Memory B cell (primary cell): ENCODE measurements around the gene FAM185A.
A peak's percentile ranks its signal among the peaks of the same experiment; 100 is the strongest.
"Not testable (repeated sequence)": the region's sequence is repeated elsewhere in the genome, so short reads cannot be mapped to it uniquely, and the experiment has no call there.

Source experiments
- ATAC-seq: fragments of 150-1000 bp; cut with Tn5 transposase; 2 replicates; pipeline ENCODE4 v1.10.0; 2021; ENCODE audit warnings: low read depth, mild to moderate bottlenecking, moderate library complexity
- DNase-seq, 2 donors: peaks; one replicate each; pipeline ENCODE4 v3.0.0; 2022; ENCODE audit warnings: low spot score in 2 of 2
- H3K27ac Mint-ChIP-seq: one replicate; pipeline ENCODE4 v1.8.0; 2022; ENCODE audit warnings: mild to moderate bottlenecking, moderate library complexity, mixed read lengths
- H3K27me3 Mint-ChIP-seq: one replicate; pipeline ENCODE4 v1.8.0; 2022; ENCODE audit warnings: mixed read lengths
- H3K36me3 Mint-ChIP-seq: one replicate; pipeline ENCODE4 v1.8.0; 2022; ENCODE audit warnings: mild to moderate bottlenecking, mixed read lengths
- H3K4me1 Mint-ChIP-seq: one replicate; pipeline ENCODE4 v1.8.0; 2022; ENCODE audit warnings: mixed read lengths
- H3K4me3 Mint-ChIP-seq: one replicate; pipeline ENCODE4 v1.8.0; 2022; ENCODE audit warnings: mild to moderate bottlenecking, moderate library complexity, mixed read lengths
- H3K9me3 Mint-ChIP-seq: one replicate; pipeline ENCODE4 v1.8.0; 2022; ENCODE audit warnings: mixed read lengths

The FAM185A gene

GRCh38 chr7:102758227-102758626 is 9.4 kb downstream of the FAM185A start:
- H3K4me1 Mint-ChIP-seq, DNase-seq, H3K36me3 Mint-ChIP-seq, H3K27ac Mint-ChIP-seq, H3K4me3 Mint-ChIP-seq, H3K9me3 Mint-ChIP-seq, H3K27me3 Mint-ChIP-seq: not testable (repeated sequence)
- ATAC-seq: peak; percentile 27

- not testable (repeated sequence) for H3K4me1 Mint-ChIP-seq, H3K27me3 Mint-ChIP-seq, H3K36me3 Mint-ChIP-seq, DNase-seq, H3K27ac Mint-ChIP-seq, H3K9me3 Mint-ChIP-seq, H3K4me3 Mint-ChIP-seq, ATAC-seq
These were observed 11.1 kb downstream of the FAM185A start for GRCh38 chr7:102759934-102760333.

GRCh38 chr7:102761234-102761633 is 12.4 kb downstream of the FAM185A start:
- H3K4me3 Mint-ChIP-seq, H3K9me3 Mint-ChIP-seq, DNase-seq, ATAC-seq, H3K27me3 Mint-ChIP-seq, H3K36me3 Mint-ChIP-seq, H3K27ac Mint-ChIP-seq, H3K4me1 Mint-ChIP-seq: not testable (repeated sequence)

GRCh38 chr7:102763295-102763905 is 14.6 kb downstream of the FAM185A start:
- not testable (repeated sequence) for H3K4me3 Mint-ChIP-seq, H3K27ac Mint-ChIP-seq, DNase-seq, H3K36me3 Mint-ChIP-seq, H3K4me1 Mint-ChIP-seq, H3K9me3 Mint-ChIP-seq, H3K27me3 Mint-ChIP-seq, ATAC-seq

GRCh38 chr7:102769657-102770192 is 20.9 kb downstream of the FAM185A start:
- DNase-seq, H3K9me3 Mint-ChIP-seq, H3K36me3 Mint-ChIP-seq, H3K4me3 Mint-ChIP-seq, H3K27me3 Mint-ChIP-seq, ATAC-seq, H3K4me1 Mint-ChIP-seq, H3K27ac Mint-ChIP-seq: not testable (repeated sequence)

- DNase-seq (peak in 1 of 2 donors; percentile 10), ATAC-seq (peak; percentile 89)
- not testable (repeated sequence) for H3K36me3 Mint-ChIP-seq, H3K27me3 Mint-ChIP-seq, H3K4me1 Mint-ChIP-seq, H3K27ac Mint-ChIP-seq, H3K9me3 Mint-ChIP-seq, H3K4me3 Mint-ChIP-seq
These were observed 21.7 kb downstream of the FAM185A start for GRCh38 chr7:102770467-102770866.

GRCh38 chr7:102776217-102776616 is 27.4 kb downstream of the FAM185A start:
- not testable (repeated sequence) for H3K4me3 Mint-ChIP-seq, H3K27ac Mint-ChIP-seq, H3K4me1 Mint-ChIP-seq, H3K9me3 Mint-ChIP-seq, H3K36me3 Mint-ChIP-seq, H3K27me3 Mint-ChIP-seq, DNase-seq
- peak; percentile 46 for ATAC-seq

GRCh38 chr7:102778663-102779062 is 29.9 kb downstream of the FAM185A start:
- not testable (repeated sequence) for DNase-seq, H3K27me3 Mint-ChIP-seq, H3K4me1 Mint-ChIP-seq, H3K9me3 Mint-ChIP-seq, H3K4me3 Mint-ChIP-seq, ATAC-seq, H3K36me3 Mint-ChIP-seq, H3K27ac Mint-ChIP-seq

- not testable (repeated sequence) for H3K27me3 Mint-ChIP-seq, H3K9me3 Mint-ChIP-seq, DNase-seq, H3K4me1 Mint-ChIP-seq, ATAC-seq, H3K27ac Mint-ChIP-seq, H3K36me3 Mint-ChIP-seq, H3K4me3 Mint-ChIP-seq
These were observed 32.1 kb downstream of the FAM185A start for GRCh38 chr7:102780926-102781325.

- not testable (repeated sequence) for H3K27me3 Mint-ChIP-seq, H3K9me3 Mint-ChIP-seq, H3K36me3 Mint-ChIP-seq, H3K4me3 Mint-ChIP-seq, DNase-seq, H3K27ac Mint-ChIP-seq, ATAC-seq, H3K4me1 Mint-ChIP-seq
These were observed 40.0 kb downstream of the FAM185A start for GRCh38 chr7:102788770-102789169.

- not testable (repeated sequence) for H3K9me3 Mint-ChIP-seq, H3K27me3 Mint-ChIP-seq, ATAC-seq, H3K36me3 Mint-ChIP-seq, H3K4me1 Mint-ChIP-seq, H3K27ac Mint-ChIP-seq, DNase-seq, H3K4me3 Mint-ChIP-seq
These were observed 41.7 kb downstream of the FAM185A start for GRCh38 chr7:102790364-102791100.

GRCh38 chr7:102791367-102791766 is 42.6 kb downstream of the FAM185A start:
- not testable (repeated sequence) for ATAC-seq, DNase-seq, H3K4me1 Mint-ChIP-seq, H3K4me3 Mint-ChIP-seq, H3K27me3 Mint-ChIP-seq, H3K27ac Mint-ChIP-seq, H3K9me3 Mint-ChIP-seq, H3K36me3 Mint-ChIP-seq

- not testable (repeated sequence) for ATAC-seq, H3K4me3 Mint-ChIP-seq, H3K9me3 Mint-ChIP-seq, H3K4me1 Mint-ChIP-seq, H3K27ac Mint-ChIP-seq, H3K27me3 Mint-ChIP-seq, DNase-seq, H3K36me3 Mint-ChIP-seq
These were observed 43.0 kb downstream of the FAM185A start for GRCh38 chr7:102791831-102792230.

- H3K36me3 Mint-ChIP-seq, H3K4me1 Mint-ChIP-seq, H3K27me3 Mint-ChIP-seq, H3K4me3 Mint-ChIP-seq, DNase-seq, ATAC-seq, H3K27ac Mint-ChIP-seq, H3K9me3 Mint-ChIP-seq: not testable (repeated sequence)
These were observed 45.8 kb downstream of the FAM185A start for GRCh38 chr7:102794567-102794966.
